Measurements from ENCODE around the gene GPR156.

The GPR156 gene

DNA sequence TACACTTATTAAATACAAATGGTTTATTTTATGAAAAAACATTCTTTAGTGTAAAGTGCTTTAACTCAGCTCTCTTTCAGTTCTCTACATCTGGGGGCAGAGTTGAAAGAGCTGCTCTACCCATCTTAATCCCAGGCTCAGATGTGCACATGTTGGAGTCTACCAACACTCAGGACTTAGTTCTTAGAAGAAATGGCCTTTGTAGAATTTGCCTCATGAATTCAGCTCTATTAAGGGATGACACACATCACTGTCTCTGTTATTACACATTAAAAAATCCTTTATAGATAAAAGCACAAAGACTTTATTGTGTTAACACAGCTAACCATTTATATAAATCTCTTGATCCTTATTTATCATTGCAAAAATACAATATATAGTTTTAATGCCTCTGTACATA lies 159.0 kb downstream of the GPR156 start:
- no peak for DNase-seq (ENCODE audit: low read depth, low spot score)

DNA sequence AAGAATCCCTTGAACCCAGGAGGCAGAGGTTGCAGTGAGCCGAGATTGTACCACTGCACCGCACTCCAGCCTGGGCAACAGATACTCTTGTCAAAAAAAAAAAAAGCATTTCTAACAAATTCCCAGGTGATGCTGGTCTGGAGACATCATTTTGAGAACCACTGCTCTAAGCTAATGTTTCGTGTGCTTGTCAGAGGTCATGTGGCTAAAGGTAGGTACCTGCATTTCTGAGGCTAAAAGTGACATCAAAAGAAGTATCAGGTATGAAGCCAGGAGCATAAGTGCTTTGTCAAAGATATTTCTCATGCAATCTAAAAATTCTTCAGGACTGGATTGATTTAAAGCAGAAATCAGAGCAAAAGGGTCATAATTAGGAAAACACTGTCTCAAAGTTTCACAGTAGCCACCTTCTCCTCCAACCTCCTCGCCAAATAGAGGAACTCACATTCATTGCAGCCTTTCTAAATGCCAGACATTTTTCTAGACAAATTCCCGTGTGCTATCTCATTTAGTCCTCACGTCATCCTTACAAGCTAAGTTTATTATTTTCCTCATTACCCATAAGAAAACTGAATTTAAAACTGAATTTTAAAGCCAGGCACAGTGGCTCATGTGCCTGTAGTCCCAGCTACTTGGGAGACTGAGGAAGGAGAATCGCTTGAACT lies 165.0 kb downstream of the GPR156 start:
- DNase-seq (ENCODE audit: low read depth, low spot score), result no peak
